Activated naive CD8-positive, alpha-beta T cell treated with anti-CD3 and anti-CD28 coated beads, Interleukin-2, amount 50 U/mL, for 24 hours (primary cell): Measurements from ENCODE around the gene LRRC74A.
A peak's percentile ranks its signal among the peaks of the same experiment; 100 is the strongest.

ENCODE experiments used
- ATAC-seq: fragments of 150-1000 bp; cut with Tn5 transposase; one replicate; pipeline ENCODE4 v1.10.0; 2021
- DNase-seq: peaks from one replicate; pipeline ENCODE4 v3.0.0; 2021
- H3K27ac Mint-ChIP-seq: one replicate; pipeline ENCODE4 v1.8.0; 2021; ENCODE audit warnings: mild to moderate bottlenecking, mixed read lengths
- H3K27me3 Mint-ChIP-seq: one replicate; pipeline ENCODE4 v1.8.0; 2021; ENCODE audit warnings: mixed read lengths
- H3K36me3 Mint-ChIP-seq: one replicate; pipeline ENCODE4 v1.8.0; 2021; ENCODE audit warnings: low read depth, mixed read lengths
- H3K4me1 Mint-ChIP-seq: one replicate; pipeline ENCODE4 v1.8.0; 2021; ENCODE audit warnings: mixed read lengths
- H3K4me3 Mint-ChIP-seq: one replicate; pipeline ENCODE4 v1.8.0; 2021; ENCODE audit warnings: mild to moderate bottlenecking, moderate library complexity, mixed read lengths
- H3K9me3 Mint-ChIP-seq: one replicate; pipeline ENCODE4 v1.8.0; 2021; ENCODE audit warnings: mixed read lengths

LRRC74A gene

GRCh38 chr14:76786601-76787000 lies 39.6 kb upstream of the LRRC74A start:
- ATAC-seq, result no peak
- Mint-ChIP-seq H3K36me3 (peaks cover 10% of the 10 kb centered on the region), H3K4me1 (peaks cover 23% of the 10 kb centered on the region), H3K4me3 (no peak overlapping the region), H3K27ac (no peak overlapping the region), H3K9me3 (no peaks in the 10 kb centered on the region), H3K27me3 (no peaks in the 10 kb centered on the region)
- no peak for DNase-seq

DNA sequence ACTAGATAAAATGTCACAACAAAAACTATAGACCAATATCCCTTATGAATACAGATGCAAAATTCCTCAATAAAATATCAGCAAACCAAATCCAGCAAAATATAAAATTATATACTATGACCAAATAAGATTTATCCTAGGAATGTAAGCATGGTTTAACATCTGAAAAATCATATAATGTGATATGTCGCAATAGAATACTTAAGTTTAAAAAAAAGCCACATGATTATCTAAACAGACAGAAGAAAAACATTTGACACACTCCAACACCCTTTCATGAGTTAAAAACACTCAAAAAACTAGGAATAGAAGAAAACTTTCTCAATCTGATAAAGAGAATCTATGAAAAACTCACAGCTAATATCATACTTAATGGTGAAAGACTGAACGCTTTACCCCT lies 33.8 kb upstream of the LRRC74A start:
- Mint-ChIP-seq H3K9me3 (no peaks in the 10 kb centered on the region), H3K36me3 (peaks cover 28% of the 10 kb centered on the region), H3K4me3 (no peak overlapping the region), H3K27ac (no peak overlapping the region), H3K4me1 (peaks cover 4% of the 10 kb centered on the region), H3K27me3 (no peaks in the 10 kb centered on the region)
- no peak for ATAC-seq
- no peak for DNase-seq

- no peak for DNase-seq
- Mint-ChIP-seq H3K4me1 (peaks cover 4% of the 10 kb centered on the region), H3K9me3 (no peaks in the 10 kb centered on the region), H3K4me3 (no peak overlapping the region), H3K27me3 (no peaks in the 10 kb centered on the region), H3K27ac (no peak overlapping the region), H3K36me3 (peaks cover 32% of the 10 kb centered on the region)
- ATAC-seq, result no peak
Measured at GRCh38 chr14:76793324-76793723, 32.9 kb upstream of the LRRC74A start.

- H3K36me3 Mint-ChIP-seq, result peaks cover 33% of the 10 kb centered on the region
- ATAC-seq (no peak), DNase-seq (no peak)
- H3K27ac Mint-ChIP-seq, result no peak overlapping the region
- no peaks in the 10 kb centered on the region for H3K27me3 Mint-ChIP-seq
- H3K4me1 Mint-ChIP-seq, result peaks cover 4% of the 10 kb centered on the region
- no peaks in the 10 kb centered on the region for H3K9me3 Mint-ChIP-seq
- H3K4me3 Mint-ChIP-seq, result no peak overlapping the region
Measured at GRCh38 chr14:76793956-76794355, 32.3 kb upstream of the LRRC74A start.

DNA sequence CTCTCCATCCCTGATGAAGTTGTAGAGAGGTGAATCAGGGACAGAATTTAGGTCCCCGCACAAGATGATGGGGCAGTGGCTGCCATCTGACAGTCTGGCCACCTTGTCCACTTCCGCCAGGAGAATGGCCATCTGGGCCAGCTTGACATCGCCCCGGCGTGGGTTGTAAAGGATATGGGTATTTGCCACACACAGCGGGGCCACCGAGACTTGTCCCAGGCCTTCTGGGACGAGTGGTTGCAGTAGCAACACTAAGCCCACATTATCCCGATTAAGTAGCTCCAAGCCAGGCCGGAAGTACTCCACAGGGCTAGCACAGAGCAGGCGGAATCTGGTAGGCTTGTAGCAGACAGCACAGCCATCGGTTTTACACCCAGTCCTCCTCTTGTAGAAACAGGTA lies 19.8 kb upstream of the LRRC74A start:
- ATAC-seq, result no peak
- DNase-seq, result no peak
- Mint-ChIP-seq H3K27me3 (no peaks in the 10 kb centered on the region), H3K36me3 (peaks cover 47% of the 10 kb centered on the region), H3K4me3 (no peak overlapping the region), H3K4me1 (peaks cover 22% of the 10 kb centered on the region), H3K27ac (no peak overlapping the region), H3K9me3 (no peaks in the 10 kb centered on the region)

DNA sequence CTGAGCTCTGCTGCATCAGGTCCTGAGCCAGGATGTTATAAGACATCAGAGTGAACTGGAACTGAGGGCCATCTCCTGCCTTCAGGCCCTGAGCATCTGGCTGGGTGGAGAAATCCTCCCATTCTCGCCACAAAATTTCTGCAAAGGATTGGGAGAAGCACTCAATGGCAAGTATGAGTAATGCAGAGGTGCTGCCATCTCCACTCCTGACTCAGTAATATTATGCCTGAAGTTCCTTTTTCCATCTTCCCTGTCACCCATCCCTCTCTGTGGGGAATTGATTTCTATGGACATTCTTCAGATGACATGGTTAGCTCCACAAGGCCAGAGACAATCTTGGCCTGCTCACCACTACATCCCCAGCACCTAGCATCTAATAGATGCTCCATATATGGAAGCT lies 18.2 kb upstream of the LRRC74A start:
- no peak for DNase-seq
- Mint-ChIP-seq H3K27me3 (no peaks in the 10 kb centered on the region), H3K36me3 (peaks cover 38% of the 10 kb centered on the region), H3K9me3 (no peaks in the 10 kb centered on the region), H3K4me3 (no peak overlapping the region), H3K4me1 (peaks cover 23% of the 10 kb centered on the region), H3K27ac (no peak overlapping the region)
- ATAC-seq, result no peak

GRCh38 chr14:76808990-76809389 lies 17.2 kb upstream of the LRRC74A start:
- no peak for ATAC-seq
- H3K4me1 Mint-ChIP-seq, result peaks cover 23% of the 10 kb centered on the region

GRCh38 chr14:76810525-76810924 lies 15.7 kb upstream of the LRRC74A start:
- Mint-ChIP-seq H3K4me3 (peak overlapping the region; percentile 95), H3K27me3 (no peaks in the 10 kb centered on the region), H3K36me3 (peaks cover 24% of the 10 kb centered on the region), H3K4me1 (peaks cover 23% of the 10 kb centered on the region), H3K27ac (peak overlapping the region; percentile 68), H3K9me3 (no peaks in the 10 kb centered on the region)
- DNase-seq (no peak), ATAC-seq (no peak)

More at GRCh38 chr14:76808990-76809389, 17.2 kb upstream of the LRRC74A start:
- peaks cover 31% of the 10 kb centered on the region for H3K36me3 Mint-ChIP-seq
- DNase-seq, result no peak
- H3K4me3 Mint-ChIP-seq, result no peak overlapping the region
- no peaks in the 10 kb centered on the region for H3K9me3 Mint-ChIP-seq
- H3K27me3 Mint-ChIP-seq, result no peaks in the 10 kb centered on the region
- H3K27ac Mint-ChIP-seq, result no peak overlapping the region

DNA sequence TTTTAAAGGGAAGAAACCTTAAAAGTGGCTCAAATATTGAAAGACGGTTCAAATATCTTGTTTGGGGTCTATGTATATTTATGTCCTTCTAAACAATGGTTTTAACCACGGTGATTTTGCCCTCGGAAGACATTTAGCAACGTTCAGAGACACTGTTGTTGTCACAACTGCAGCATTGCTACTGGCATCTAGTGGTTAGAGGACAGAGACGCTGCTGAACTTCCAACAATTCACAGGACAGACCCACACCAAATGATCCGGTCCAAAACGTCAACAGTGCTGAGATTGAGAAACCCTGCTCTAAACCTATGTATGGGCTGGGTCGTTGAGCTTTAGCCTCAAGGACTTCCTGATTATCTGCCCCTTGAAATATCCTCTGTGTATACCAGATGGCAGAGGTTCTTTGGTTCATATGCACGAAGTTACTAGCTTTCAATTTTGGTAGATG lies 15.2 kb upstream of the LRRC74A start:
- peak overlapping the region; percentile 95 for H3K4me3 Mint-ChIP-seq
- H3K9me3 Mint-ChIP-seq, result no peaks in the 10 kb centered on the region
- H3K27ac Mint-ChIP-seq, result peak overlapping the region; percentile 68
- DNase-seq (peak; percentile 8), ATAC-seq (no peak)
- H3K36me3 Mint-ChIP-seq, result peaks cover 20% of the 10 kb centered on the region
- H3K4me1 Mint-ChIP-seq, result peaks cover 23% of the 10 kb centered on the region
- no peaks in the 10 kb centered on the region for H3K27me3 Mint-ChIP-seq

- ATAC-seq, result no peak
- Mint-ChIP-seq H3K4me1 (peaks cover 23% of the 10 kb centered on the region), H3K36me3 (peaks cover 19% of the 10 kb centered on the region), H3K27ac (peak overlapping the region; percentile 89), H3K27me3 (no peaks in the 10 kb centered on the region), H3K4me3 (peak overlapping the region; percentile 95), H3K9me3 (no peaks in the 10 kb centered on the region)
- no peak for DNase-seq
Measured at GRCh38 chr14:76811561-76811960, 14.6 kb upstream of the LRRC74A start.

GRCh38 chr14:76812093-76812421 lies 14.2 kb upstream of the LRRC74A start:
- Mint-ChIP-seq H3K27ac (peak overlapping the region; percentile 89), H3K36me3 (peaks cover 16% of the 10 kb centered on the region), H3K4me3 (peak overlapping the region; percentile 95), H3K9me3 (no peaks in the 10 kb centered on the region), H3K4me1 (peaks cover 23% of the 10 kb centered on the region), H3K27me3 (no peaks in the 10 kb centered on the region)
- DNase-seq, result no peak
- peak; percentile 3 for ATAC-seq

- no peaks in the 10 kb centered on the region for H3K9me3 Mint-ChIP-seq
- H3K36me3 Mint-ChIP-seq, result peaks cover 12% of the 10 kb centered on the region
- H3K4me3 Mint-ChIP-seq, result peak within 1 kb of the TSS; percentile 95
- H3K27ac Mint-ChIP-seq, result peak within 1 kb of the TSS; percentile 89
- no peaks in the 10 kb centered on the region for H3K27me3 Mint-ChIP-seq
- H3K4me1 Mint-ChIP-seq, result peaks cover 23% of the 10 kb centered on the region
- DNase-seq, result peak; percentile 97
- ATAC-seq, result peak; percentile 86
Measured at GRCh38 chr14:76812422-76813383, 13.5 kb upstream of the LRRC74A start, which contains the start of gene ANGEL1. TSS of gene ANGEL1 (minus strand) at chr14:76812882. CDS start at chr14:76812827, 55 bp downstream.

DNA sequence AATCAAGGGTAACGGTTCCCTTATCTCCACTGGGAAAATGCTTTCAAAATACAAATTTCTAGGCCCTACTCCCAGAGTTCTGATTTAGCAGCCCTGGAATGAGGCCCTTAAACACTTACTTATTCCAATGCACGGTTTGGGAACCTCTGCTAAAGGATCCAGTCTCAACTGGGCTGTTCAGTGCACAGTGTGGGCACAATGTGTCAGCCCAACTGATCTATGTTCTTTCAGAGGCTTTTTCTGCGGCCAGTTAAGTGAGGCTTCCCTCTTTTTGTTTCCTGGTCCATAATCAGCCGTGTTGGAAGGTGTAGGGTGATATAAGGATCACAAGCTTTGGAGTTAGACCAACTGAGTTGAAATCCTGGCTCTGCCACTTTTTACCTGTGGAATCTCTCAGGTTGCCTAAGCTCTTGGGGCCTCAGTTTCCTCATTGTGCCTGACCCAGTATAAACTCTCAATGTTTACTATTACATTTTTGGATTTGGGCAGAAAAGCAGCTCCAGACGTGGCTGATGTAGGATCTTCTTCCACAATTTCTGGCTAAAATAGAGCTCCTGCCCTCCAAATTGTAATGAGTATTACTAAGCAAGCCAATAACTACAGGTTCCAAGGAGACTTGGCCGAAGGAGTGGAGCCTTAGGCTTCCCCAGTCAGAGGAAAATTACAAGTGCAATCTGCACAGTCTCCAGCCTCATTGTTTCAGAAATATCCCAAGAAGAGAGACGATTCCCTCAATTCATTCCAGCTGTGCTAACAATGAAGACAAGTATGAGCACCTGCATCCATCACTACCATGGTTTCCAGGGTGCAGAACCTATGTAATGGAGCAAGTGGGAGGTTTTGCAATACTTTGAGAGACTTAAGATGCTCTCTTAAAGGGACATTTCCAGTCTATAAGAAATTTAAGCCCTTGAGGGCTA lies 11.2 kb upstream of the LRRC74A start:
- H3K9me3 Mint-ChIP-seq, result no peaks in the 10 kb centered on the region
- peaks cover 2% of the 10 kb centered on the region for H3K27me3 Mint-ChIP-seq
- no peak overlapping the region for H3K4me3 Mint-ChIP-seq
- peaks cover 2% of the 10 kb centered on the region for H3K36me3 Mint-ChIP-seq
- no peak for ATAC-seq
- H3K27ac Mint-ChIP-seq, result no peak overlapping the region
- H3K4me1 Mint-ChIP-seq, result peaks cover 21% of the 10 kb centered on the region
- no peak for DNase-seq

GRCh38 chr14:76820700-76821099 lies 5.5 kb upstream of the LRRC74A start:
- no peak overlapping the region for H3K27ac Mint-ChIP-seq
- H3K4me3 Mint-ChIP-seq, result no peak overlapping the region
- no peaks in the 10 kb centered on the region for H3K9me3 Mint-ChIP-seq
- DNase-seq, result no peak
- H3K36me3 Mint-ChIP-seq, result no peaks in the 10 kb centered on the region
- H3K27me3 Mint-ChIP-seq, result peaks cover 8% of the 10 kb centered on the region
- ATAC-seq, result no peak
- H3K4me1 Mint-ChIP-seq, result no peaks in the 10 kb centered on the region
